ENCODE data around the gene DUSP2.

- TF ChIP-seq CTCF (IDR thresholded peaks at IDR 0.05) (no peak), POLR2A (IDR thresholded peaks at IDR 0.05) (no peak), POLR2AphosphoS5 (IDR thresholded peaks at IDR 0.05) (no peak)
Observed at GRCh38 chr2:96156926-96157648, 11.8 kb upstream of the DUSP2 start.
